ENCODE data around the gene PRPH. TPM values are rescaled to one million over a fixed set of nuclear protein-coding genes. Genes with fewer than 3 reads are reported as not detected.

Gene PRPH
- total and polyA plus RNA-seq, 2 of the 13 experiments (the other 11 are each of a cell fraction or from before 2014, with no cell fraction given) = 0.12 TPM; not detected in 1

GRCh38 chr12:49264873-49265792, 29.8 kb upstream of the PRPH start, which contains the start of gene TUBA1C (continued):
- peak; percentile 45; the same call in 1 of the 2 replicates for TF ChIP-seq ZNF574 (CRISPR knock-in tag; IDR thresholded peaks at IDR 0.05)
- TF ChIP-seq, protein P1, sequence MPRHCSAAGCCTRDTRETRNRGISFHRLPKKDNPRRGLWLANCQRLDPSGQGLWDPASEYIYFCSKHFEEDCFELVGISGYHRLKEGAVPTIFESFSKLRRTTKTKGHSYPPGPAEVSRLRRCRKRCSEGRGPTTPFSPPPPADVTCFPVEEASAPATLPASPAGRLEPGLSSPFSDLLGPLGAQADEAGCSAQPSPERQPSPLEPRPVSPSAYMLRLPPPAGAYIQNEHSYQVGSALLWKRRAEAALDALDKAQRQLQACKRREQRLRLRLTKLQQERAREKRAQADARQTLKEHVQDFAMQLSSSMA (CRISPR knock-in tag; IDR thresholded peaks at IDR 0.05) = no peak
- TF ChIP-seq TRIM24 (CRISPR knock-in tag; IDR thresholded peaks at IDR 0.05) = no peak
- TF ChIP-seq ZNF274 (CRISPR knock-in tag; IDR thresholded peaks at IDR 0.05) = peak; percentile 20; the same call in 1 of the 2 replicates
- TF ChIP-seq MZF1 (CRISPR knock-in tag; IDR thresholded peaks at IDR 0.05; ENCODE audit: borderline replicate concordance) = no peak
- TF ChIP-seq POLR2AphosphoS2 (IDR thresholded peaks at IDR 0.05; ENCODE audit: low read depth, low read length) = peak; percentile 60
- TF ChIP-seq SP4 (CRISPR knock-in tag; IDR thresholded peaks at IDR 0.05) = peak; percentile 88
- TF ChIP-seq ZNF556 (CRISPR knock-in tag; IDR thresholded peaks at IDR 0.05; ENCODE audit: borderline replicate concordance) = peak; percentile 43; the same call in 1 of the 2 replicates
- TF ChIP-seq RAD21 (CRISPR knock-in tag; IDR thresholded peaks at IDR 0.05) = peak; percentile 64
- TF ChIP-seq ZNF558 (CRISPR knock-in tag; IDR thresholded peaks at IDR 0.05; ENCODE audit: borderline replicate concordance) = peak; percentile 88
- no peak for TF ChIP-seq CBX2 (IDR thresholded peaks at IDR 0.05; ENCODE audit: low read depth, low read length)
- no peak for TF ChIP-seq CBX2 (CRISPR knock-in tag; IDR thresholded peaks at IDR 0.05; ENCODE audit: low read depth)
- peak; percentile 77 for TF ChIP-seq MAX (IDR thresholded peaks at IDR 0.05)
- no peak for TF ChIP-seq ZNF362 (CRISPR knock-in tag; IDR thresholded peaks at IDR 0.05; ENCODE audit: borderline replicate concordance)
- peak; percentile 89; the same call in 1 of the 2 replicates for TF ChIP-seq ARNT2 (CRISPR knock-in tag; IDR thresholded peaks at IDR 0.05; ENCODE audit: low read depth)
- 0 out of 2 replicates have a peak, but pooled peaks have one; percentile 21 for TF ChIP-seq CEBPG (CRISPR knock-in tag; IDR thresholded peaks at IDR 0.05)
- TF ChIP-seq ZNF431 (CRISPR knock-in tag; IDR thresholded peaks at IDR 0.05; ENCODE audit: borderline replicate concordance, low read depth) = no peak
- peak; percentile 30; the same call in 1 of the 2 replicates for TF ChIP-seq JUNB (CRISPR knock-in tag; IDR thresholded peaks at IDR 0.05; ENCODE audit: borderline replicate concordance)
- TF ChIP-seq RCOR2 (CRISPR knock-in tag; IDR thresholded peaks at IDR 0.05) = no peak
- TF ChIP-seq HDAC6 (IDR thresholded peaks at IDR 0.05; ENCODE audit: low read depth, low read length) = peak; percentile 79; the same call in 1 of the 2 replicates
- no peak; the same call in 1 of the 2 replicates for TF ChIP-seq ELF4 (CRISPR knock-in tag; IDR thresholded peaks at IDR 0.05; ENCODE audit: borderline replicate concordance)
- peak; percentile 53 for TF ChIP-seq THAP11 (CRISPR knock-in tag; IDR thresholded peaks at IDR 0.05)
- TF ChIP-seq NR2F6 (IDR thresholded peaks at IDR 0.05) = 0 out of 2 replicates have a peak, but pooled peaks have one; percentile 13
- peak; percentile 8; the same call in 1 of the 2 replicates for TF ChIP-seq NR2F6 (CRISPR knock-in tag; IDR thresholded peaks at IDR 0.05)
- no peak for TF ChIP-seq TEAD3 (CRISPR knock-in tag; optimal IDR thresholded peaks at IDR 0.05; ENCODE audit: borderline replicate concordance)
- TF ChIP-seq ZNF253 (CRISPR knock-in tag; IDR thresholded peaks at IDR 0.05; ENCODE audit: borderline replicate concordance) = 0 out of 2 replicates have a peak, but pooled peaks have one; percentile 90

Measured in HepG2 (cell line).